Activated CD4-positive, alpha-beta T cell treated with anti-CD3 and anti-CD28 coated beads, Interleukin-2, amount 10 ng/mL, durations not matched to agents 24 days and 14 days (primary cell): ENCODE measurements around the gene SPINDOC. TPM values are rescaled to one million over a fixed set of nuclear protein-coding genes. Genes with fewer than 3 reads are reported as not detected.

ENCODE experiments used
- DNase-seq: peaks from one replicate; pipeline ENCODE4 v3.0.0; 2022
- H3K27ac Mint-ChIP-seq: one replicate; pipeline ENCODE4 v1.8.0; 2022; ENCODE audit warnings: mild to moderate bottlenecking, mixed read lengths
- H3K27me3 Mint-ChIP-seq: one replicate; pipeline ENCODE4 v1.8.0; 2022; ENCODE audit warnings: mixed read lengths
- H3K36me3 Mint-ChIP-seq: one replicate; pipeline ENCODE4 v1.8.0; 2022; ENCODE audit warnings: low read depth, mild to moderate bottlenecking, mixed read lengths
- H3K4me1 Mint-ChIP-seq: one replicate; pipeline ENCODE4 v1.8.0; 2021; ENCODE audit warnings: mixed read lengths
- H3K4me3 Mint-ChIP-seq: one replicate; pipeline ENCODE4 v1.8.0; 2022; ENCODE audit warnings: mild to moderate bottlenecking, moderate library complexity, mixed read lengths
- H3K9me3 Mint-ChIP-seq: one replicate; pipeline ENCODE4 v1.8.0; 2021; ENCODE audit warnings: mixed read lengths
- intact Hi-C: fragments of 100-400 bp; cut with micrococcal nuclease; formaldehyde crosslinking; loops from one replicate; pipeline ENCODE4 v1.15.1; 2023
- total RNA-seq: library from RNA; stranded (reverse); gene quantifications from 2 replicates; pipeline ENCODE4 v1.2.3, GENCODE V29; 2022

The SPINDOC gene
- total RNA-seq = 60.2 and 65.8 TPM in 2 replicates

DNA sequence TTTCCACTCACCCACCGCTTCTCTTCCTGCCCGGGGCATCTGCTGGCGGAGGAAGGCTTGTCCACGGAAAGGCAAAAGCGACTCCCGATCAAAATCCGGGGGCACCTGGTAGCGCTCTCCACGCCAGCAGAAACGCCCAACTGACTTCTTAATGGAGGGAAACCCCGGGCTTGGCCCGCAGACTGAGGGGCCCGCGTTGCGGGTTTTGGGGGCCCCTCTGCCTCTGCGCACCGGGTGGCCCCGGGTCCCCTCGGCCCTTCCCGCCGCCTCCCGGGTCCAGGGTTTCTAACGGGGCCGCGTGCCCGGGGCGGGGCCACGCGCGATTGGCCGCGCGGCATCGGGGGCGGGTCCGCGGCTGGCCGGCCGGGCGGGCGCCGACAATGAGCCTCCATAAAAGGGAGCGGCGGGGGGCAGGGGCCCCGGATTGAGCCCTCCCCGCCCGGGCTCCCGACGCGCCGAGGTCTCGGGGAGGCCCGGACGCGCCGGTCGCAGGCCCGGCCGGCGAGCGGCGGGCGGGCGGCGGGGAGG lies at the start of gene SPINDOC:
Gene SPINDOC (plus strand): TSS at position 422 of the 528 bp plus-strand sequence. CDS start 231 bp downstream, outside the sequence.
- Mint-ChIP-seq H3K4me1 (peaks cover 30% of the 10 kb centered on the region), H3K36me3 (peaks cover 24% of the 10 kb centered on the region), H3K9me3 (no peaks in the 10 kb centered on the region), H3K27ac (peak within 1 kb of the TSS; percentile 78), H3K4me3 (peak within 1 kb of the TSS; percentile 86), H3K27me3 (peaks cover 3% of the 10 kb centered on the region)
- intact Hi-C loops = loop anchor here (1.0 to 2.0 kb wide), 3 partner anchors 26 to 131 kb away; partner anchors contain the start of gene MARK2
- peak; percentile 95 for DNase-seq

DNA sequence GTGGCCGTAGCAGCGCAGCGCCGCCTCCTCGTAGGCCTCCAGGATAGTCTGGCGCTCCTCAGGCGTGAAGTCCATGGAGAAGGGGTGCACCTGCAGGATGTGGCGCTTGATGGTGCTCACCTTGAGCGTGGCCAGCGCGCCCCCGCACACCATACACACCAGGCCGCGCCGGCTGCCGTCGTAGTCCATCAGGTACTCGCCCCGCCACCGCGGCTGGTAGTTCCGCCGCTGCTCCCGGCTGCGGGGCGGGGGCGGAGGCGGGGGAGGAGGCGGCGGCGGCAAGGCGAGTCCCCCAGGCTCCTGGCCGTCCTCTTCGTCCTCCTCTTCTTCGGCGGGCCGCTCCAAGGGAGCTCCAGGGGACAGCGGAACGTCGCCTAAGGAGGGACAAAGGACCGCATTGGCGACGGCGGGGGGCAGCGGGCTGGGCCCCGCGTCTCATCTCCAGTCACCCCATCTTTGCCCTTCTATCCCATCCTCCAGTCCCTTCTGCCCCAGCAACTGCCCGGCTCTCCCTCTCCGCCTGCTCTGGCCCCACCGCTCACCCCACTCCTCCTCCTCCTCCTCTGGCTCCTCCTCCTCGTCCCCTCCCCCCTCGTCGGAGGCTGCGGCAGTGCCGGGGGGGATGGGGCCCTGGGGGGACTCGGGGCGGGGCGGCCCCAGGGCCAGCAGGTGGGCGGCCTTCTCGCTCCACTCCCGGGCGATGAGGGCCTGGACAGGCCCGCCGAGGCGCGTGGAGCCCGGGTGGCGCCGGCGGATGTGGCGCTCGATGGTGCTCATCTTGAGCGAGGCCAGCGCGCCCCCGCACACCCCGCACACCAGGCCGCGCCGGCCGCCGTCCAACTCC lies 49.5 kb upstream of the SPINDOC start:
- Mint-ChIP-seq H3K27ac (no peak overlapping the region), H3K36me3 (no peaks in the 10 kb centered on the region), H3K4me1 (peaks cover 8% of the 10 kb centered on the region), H3K27me3 (peaks cover 5% of the 10 kb centered on the region), H3K9me3 (no peaks in the 10 kb centered on the region), H3K4me3 (no peak overlapping the region)
- intact Hi-C loops = no loop called here
- no peak for DNase-seq

GRCh38 chr11:63764340-63764678 lies 48.9 kb upstream of the SPINDOC start:
- Mint-ChIP-seq H3K36me3 (no peaks in the 10 kb centered on the region), H3K27ac (no peak overlapping the region), H3K4me3 (no peak overlapping the region), H3K4me1 (peaks cover 8% of the 10 kb centered on the region), H3K9me3 (no peaks in the 10 kb centered on the region), H3K27me3 (peaks cover 5% of the 10 kb centered on the region)
- intact Hi-C loops = no loop called here
- DNase-seq = no peak

DNA sequence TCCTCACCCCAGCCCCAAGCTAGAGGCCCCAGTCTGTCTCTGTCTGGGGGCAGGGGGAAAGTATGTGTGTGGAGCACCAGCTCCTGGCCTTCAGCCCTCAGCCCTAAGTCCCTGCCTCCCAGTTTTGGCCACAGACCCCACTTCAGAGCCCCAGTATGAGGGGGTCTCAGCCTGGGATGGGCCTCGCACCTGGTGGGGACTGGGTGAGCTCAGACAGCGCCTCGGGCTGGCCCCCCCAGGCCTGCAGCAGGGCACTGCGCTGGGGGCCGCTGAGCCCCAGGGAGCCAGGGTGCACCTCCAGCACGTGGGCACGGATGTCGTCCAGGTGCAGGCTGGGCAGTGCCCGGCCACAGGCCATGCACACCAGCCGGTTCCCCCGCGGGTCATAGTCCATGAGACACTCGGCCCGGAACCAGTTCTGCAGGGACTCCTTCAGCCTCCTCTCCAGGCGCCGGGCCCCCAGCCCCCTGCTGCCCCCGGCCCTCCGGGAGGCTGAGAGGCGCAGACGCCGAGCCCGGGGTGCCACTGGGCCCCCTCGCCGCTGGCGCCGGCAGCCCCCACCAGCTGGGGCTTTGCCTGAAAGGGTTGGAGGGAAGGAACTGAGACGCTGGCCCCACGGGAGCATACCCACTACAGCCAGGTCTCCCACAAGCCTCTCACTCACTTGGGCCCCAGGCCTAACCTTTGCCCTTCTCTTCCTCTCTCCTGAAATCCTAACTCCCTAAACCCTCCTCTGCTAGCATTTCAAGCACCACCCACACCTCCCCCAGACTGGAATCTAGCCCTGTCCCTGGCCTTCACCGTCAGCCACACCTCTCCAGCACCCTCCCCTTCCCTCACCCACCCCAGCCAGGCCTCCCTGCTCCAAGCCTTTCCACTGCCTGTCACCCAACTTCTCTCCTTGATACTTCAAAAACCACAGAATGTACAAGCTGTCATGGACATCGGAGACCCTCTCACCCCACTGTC lies 48.3 kb upstream of the SPINDOC start:
- DNase-seq = no peak
- Mint-ChIP-seq H3K9me3 (no peaks in the 10 kb centered on the region), H3K36me3 (no peaks in the 10 kb centered on the region), H3K4me3 (no peak overlapping the region), H3K4me1 (peaks cover 8% of the 10 kb centered on the region), H3K27me3 (peaks cover 7% of the 10 kb centered on the region), H3K27ac (no peak overlapping the region)
- intact Hi-C loops = loop anchor here (5.0 kb wide), 1 partner anchor 232 kb away; no protein-coding TSS in a partner anchor

DNA sequence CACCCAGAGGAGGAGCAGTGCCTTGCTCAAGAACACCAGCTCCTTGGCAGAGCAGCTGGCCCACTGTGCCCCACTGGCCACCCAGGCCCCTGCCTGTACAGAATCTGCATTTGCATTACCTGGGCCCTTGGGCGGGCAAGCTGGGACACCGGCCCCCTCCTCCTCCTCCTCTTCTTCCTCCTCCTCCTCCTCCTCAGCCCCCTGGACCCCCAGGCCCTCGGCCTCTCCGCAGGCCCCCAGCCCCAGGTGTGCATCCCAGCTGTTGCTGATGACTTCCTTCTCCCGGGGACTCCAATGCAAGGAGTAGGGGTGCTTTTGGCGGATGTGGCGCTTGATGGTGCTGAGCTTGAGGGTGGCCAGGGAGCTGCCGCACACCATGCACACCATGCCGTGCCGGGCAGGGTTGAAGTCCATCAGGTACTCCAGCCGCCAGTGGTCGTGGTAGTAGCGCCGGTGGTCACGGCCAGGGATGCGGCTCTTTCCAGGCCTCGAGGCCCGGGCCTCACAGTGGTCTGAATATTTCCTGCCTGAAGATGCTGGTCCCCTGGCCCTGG lies 47.5 kb upstream of the SPINDOC start:
- Mint-ChIP-seq H3K36me3 (no peaks in the 10 kb centered on the region), H3K4me1 (peaks cover 10% of the 10 kb centered on the region), H3K27ac (no peak overlapping the region), H3K27me3 (peaks cover 16% of the 10 kb centered on the region), H3K9me3 (no peaks in the 10 kb centered on the region), H3K4me3 (no peak overlapping the region)
- intact Hi-C loops = loop anchor here (2.0 to 5.0 kb wide), 2 partner anchors 232 to 387 kb away; no protein-coding TSS in a partner anchor
- DNase-seq = no peak

DNA sequence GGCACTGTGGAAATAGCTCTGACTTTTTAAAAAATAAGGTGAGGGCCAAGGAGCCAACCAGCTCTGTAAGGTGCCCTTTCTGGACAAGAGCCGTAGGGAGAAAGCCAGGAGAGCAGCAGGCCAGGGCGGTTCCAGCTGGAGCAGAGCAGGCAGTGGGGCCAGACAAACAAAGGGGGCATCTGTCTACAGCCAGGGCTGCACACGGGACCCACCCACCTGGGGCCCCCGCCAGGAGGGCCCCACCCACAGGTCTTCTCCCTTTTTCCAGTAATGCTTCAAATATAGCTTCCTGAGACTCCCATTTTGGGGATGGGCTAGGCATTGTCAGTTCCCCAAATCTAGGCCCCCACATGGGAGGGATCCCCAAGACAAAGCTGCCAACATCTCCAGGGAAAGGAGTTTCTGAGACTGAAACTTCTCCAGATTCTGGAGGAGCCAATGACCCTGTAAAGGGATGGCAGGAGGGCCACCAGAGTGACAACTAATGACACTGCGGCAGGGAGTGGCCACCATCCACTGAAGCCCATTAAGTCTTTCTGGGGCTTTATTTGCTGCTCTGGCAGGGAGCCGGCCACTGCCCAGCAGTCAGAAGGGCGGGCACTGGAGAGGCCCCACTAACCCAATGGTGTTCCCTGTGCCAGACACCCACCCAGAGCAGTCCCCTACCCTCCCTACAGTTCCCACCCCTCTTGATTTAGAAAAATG lies 46.6 kb upstream of the SPINDOC start:
- DNase-seq = no peak
- Mint-ChIP-seq H3K9me3 (no peaks in the 10 kb centered on the region), H3K4me1 (peaks cover 12% of the 10 kb centered on the region), H3K4me3 (peak overlapping the region; percentile 96), H3K36me3 (no peaks in the 10 kb centered on the region), H3K27me3 (peaks cover 22% of the 10 kb centered on the region), H3K27ac (no peak overlapping the region)
- intact Hi-C loops = loop anchor here (1.0 to 5.0 kb wide), 3 partner anchors 47 to 386 kb away; partner anchors contain the start of gene SPINDOC

- H3K27me3 Mint-ChIP-seq = peaks cover 25% of the 10 kb centered on the region
- H3K9me3 Mint-ChIP-seq = no peaks in the 10 kb centered on the region
- H3K4me1 Mint-ChIP-seq = peaks cover 12% of the 10 kb centered on the region
- no peaks in the 10 kb centered on the region for H3K36me3 Mint-ChIP-seq
- H3K4me3 Mint-ChIP-seq = peak overlapping the region; percentile 96
- intact Hi-C loops = loop anchor here (1.0 to 5.0 kb wide), 3 partner anchors 46 to 386 kb away; partner anchors contain the start of gene SPINDOC
- no peak for DNase-seq
- H3K27ac Mint-ChIP-seq = peak overlapping the region; percentile 88
Observed at GRCh38 chr11:63767267-63767564, 46.0 kb upstream of the SPINDOC start.

GRCh38 chr11:63767565-63768236 lies 45.6 kb upstream of the SPINDOC start:
- Mint-ChIP-seq H3K9me3 (no peaks in the 10 kb centered on the region), H3K27ac (peak overlapping the region; percentile 88), H3K36me3 (no peaks in the 10 kb centered on the region), H3K4me1 (peaks cover 12% of the 10 kb centered on the region), H3K4me3 (peak overlapping the region; percentile 96), H3K27me3 (peaks cover 29% of the 10 kb centered on the region)
- intact Hi-C loops = loop anchor here (1.0 to 5.0 kb wide), 4 partner anchors 46 to 385 kb away; partner anchors contain the start of genes NAA40 and SPINDOC
- DNase-seq = peak; percentile 89

- Mint-ChIP-seq H3K36me3 (no peaks in the 10 kb centered on the region), H3K4me1 (peaks cover 12% of the 10 kb centered on the region), H3K27ac (peak within 1 kb of the TSS; percentile 88), H3K27me3 (peaks cover 34% of the 10 kb centered on the region), H3K4me3 (peak within 1 kb of the TSS; percentile 96), H3K9me3 (no peaks in the 10 kb centered on the region)
- peak; percentile 89 for DNase-seq
- intact Hi-C loops = loop anchor here (2.0 to 5.0 kb wide), 2 partner anchors 170 to 229 kb away; partner anchors contain the start of gene NAA40
Observed at GRCh38 chr11:63768237-63769041, 44.8 kb upstream of the SPINDOC start, which contains the start of gene ZFTA. Gene ZFTA (minus strand): TSS chr11:63768775. CDS start chr11:63768622, 153 bp downstream.

DNA sequence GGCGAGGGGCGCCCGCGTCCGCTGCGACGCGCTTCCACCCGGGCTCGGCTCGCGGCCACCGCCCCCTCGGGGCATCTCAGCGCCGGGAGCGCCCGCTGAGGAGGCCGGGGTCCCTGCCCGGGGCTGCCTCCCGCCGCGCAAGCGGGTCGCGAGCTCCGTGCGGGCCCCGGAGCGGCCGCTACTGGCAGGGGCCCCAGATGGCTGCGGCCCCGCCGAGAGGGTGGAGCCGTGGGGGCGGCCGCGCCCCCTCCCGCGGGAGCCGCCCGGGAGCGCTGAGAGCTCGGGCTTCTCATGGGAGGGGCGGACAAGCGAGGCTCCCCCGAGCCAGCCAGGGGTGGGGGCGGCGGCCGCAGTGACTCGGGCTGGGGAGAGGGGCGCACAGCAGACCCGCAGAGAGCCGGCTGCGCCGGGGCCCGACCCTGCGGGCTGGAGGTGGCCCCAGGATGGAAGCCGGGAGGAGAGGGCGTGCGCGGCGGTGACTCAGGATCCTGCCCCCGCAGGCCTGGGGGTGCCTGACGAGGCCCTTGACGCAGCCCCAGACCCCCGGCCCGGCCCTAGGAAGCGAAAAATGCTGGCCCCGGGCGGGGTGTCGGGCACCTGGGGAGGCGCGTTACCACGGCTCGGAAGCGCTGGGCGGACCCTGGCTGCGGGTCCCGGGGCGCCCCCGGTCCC lies 44.1 kb upstream of the SPINDOC start:
- H3K4me3 Mint-ChIP-seq = no peak overlapping the region
- no peaks in the 10 kb centered on the region for H3K9me3 Mint-ChIP-seq
- intact Hi-C loops = loop anchor here (2.0 to 5.0 kb wide), 2 partner anchors 170 to 228 kb away; partner anchors contain the start of gene NAA40
- H3K36me3 Mint-ChIP-seq = no peaks in the 10 kb centered on the region
- H3K27me3 Mint-ChIP-seq = peaks cover 37% of the 10 kb centered on the region
- no peak overlapping the region for H3K27ac Mint-ChIP-seq
- peaks cover 12% of the 10 kb centered on the region for H3K4me1 Mint-ChIP-seq
- DNase-seq = peak; percentile 80

GRCh38 chr11:63769714-63770455 lies 43.4 kb upstream of the SPINDOC start:
- Mint-ChIP-seq H3K36me3 (no peaks in the 10 kb centered on the region), H3K4me1 (peaks cover 12% of the 10 kb centered on the region), H3K27ac (no peak overlapping the region), H3K4me3 (peak overlapping the region; percentile 57), H3K27me3 (peaks cover 38% of the 10 kb centered on the region), H3K9me3 (no peaks in the 10 kb centered on the region)
- intact Hi-C loops = loop anchor here (2.0 to 5.0 kb wide), 2 partner anchors 169 to 227 kb away; partner anchors contain the start of gene NAA40
- no peak for DNase-seq
